Fibroblast of peridontal ligament (primary cell): ENCODE measurements around the gene PITPNM3.

Experiments used
- DNase-seq: peaks from one replicate; pipeline ENCODE4 v3.0.0-alpha.2; 2010; ENCODE audit errors: extremely low read depth

PITPNM3 gene

GRCh38 chr17:6462692-6463091 lies 93.7 kb downstream of the PITPNM3 start:
- DNase-seq = no peak

DNA sequence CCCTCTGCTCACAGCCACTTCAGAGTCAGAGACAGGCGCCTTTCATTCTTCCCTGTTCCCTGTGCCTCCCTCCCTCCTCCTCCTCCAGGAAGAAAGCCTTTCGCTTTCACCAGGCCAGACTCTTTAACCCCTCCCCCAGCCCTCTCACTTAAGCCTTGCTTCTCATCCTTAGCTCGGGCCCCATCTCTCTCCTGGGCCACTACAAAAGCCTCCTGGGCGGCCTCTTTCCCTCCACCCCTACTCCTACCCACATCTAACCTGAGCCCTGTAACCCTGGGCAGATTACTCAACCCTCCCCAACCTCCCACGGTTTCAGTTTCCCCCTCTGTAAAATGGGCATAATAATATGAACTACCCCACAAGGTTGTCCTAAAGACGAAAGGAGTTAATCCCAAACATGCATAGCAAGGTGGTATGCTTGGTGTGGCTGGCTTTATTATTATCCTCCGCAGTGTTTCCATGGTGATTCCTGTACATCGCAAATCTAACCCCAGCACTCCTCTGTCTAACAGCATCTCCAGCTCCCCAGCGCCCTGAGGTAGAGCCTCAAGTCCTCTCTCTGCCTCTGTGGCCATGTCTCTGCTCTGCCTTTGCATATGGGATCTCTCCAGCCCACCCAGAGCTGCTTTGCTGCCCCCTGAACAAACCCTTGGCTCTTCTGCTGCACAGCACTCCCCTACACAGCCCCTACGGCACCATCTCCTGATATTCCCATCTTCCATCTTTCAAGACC lies 94.4 kb downstream of the PITPNM3 start:
- DNase-seq = no peak

GRCh38 chr17:6461246-6461645 lies 95.1 kb downstream of the PITPNM3 start:
- DNase-seq = no peak

DNA sequence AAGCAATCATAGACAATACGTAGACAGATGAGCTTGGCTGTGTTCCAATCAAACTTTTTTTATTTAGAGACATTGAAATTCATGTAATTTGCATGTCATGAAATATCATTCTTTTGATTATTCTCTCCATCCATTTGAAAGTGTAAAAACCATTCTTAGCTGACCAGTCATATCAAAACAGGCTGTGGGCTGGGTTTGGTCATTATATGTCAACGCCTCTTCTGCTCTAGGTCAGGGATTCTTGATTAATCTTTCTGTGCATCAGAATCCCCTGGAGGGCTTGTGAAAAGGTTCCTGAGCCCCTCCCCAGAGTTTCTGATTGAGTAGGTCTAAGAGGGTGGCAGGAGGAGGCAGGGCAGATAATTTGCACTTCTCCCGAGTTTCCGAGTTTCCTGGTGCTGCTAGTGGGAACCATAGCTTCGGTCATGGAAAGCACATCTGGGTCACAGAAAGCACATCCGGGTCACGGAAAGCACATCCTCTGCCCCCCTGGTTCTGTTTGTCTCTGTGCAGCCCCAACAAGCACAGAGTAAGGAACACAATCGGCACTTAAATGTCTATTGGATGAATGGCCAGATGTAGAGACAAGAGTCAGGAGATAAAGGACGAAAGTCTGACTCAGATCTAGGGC lies 95.7 kb downstream of the PITPNM3 start:
- DNase-seq = no peak

- no peak for DNase-seq
These were observed 97.8 kb downstream of the PITPNM3 start for GRCh38 chr17:6458460-6458950.

DNA sequence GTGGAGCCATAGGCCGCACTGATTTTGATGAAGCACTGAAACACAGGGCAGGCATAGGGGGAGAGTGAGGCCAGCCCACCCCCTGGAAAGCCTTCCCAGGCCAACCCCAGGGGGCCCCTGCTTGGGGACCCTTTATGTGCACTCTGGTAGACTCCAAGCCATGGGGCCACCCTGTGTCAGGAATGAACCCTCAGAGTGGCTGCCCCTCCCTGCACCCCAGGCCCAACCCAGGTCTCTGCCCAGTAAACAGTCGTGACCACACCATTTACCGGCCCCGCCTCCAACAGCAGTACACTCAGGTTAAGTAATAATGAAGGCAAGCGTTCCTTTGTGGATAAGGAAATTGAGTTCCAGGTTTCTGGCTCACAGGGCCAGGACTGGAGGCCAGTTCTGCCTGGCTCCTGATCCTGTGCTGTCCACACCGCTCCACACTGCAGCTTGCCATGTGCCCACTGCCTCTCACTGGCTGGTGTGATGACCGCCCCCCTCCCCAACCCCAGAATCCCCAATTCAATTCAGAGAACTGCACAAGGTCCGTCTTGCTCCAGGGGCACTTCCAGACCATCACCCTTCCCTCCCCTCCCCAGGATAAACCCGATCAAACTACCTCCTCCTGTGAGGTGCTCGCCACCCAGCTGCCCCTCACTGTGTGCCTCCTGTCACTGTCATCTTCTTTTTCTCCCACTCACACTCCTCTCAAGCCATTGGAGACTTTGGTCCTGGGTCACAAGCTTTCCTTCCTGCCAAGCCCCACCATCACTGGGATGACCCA lies 98.5 kb downstream of the PITPNM3 start:
- no peak for DNase-seq

- peak; percentile 40 for DNase-seq
These were observed 99.3 kb downstream of the PITPNM3 start for GRCh38 chr17:6456914-6457687.

GRCh38 chr17:6456321-6456720 lies 100.0 kb downstream of the PITPNM3 start:
- DNase-seq = no peak

DNA sequence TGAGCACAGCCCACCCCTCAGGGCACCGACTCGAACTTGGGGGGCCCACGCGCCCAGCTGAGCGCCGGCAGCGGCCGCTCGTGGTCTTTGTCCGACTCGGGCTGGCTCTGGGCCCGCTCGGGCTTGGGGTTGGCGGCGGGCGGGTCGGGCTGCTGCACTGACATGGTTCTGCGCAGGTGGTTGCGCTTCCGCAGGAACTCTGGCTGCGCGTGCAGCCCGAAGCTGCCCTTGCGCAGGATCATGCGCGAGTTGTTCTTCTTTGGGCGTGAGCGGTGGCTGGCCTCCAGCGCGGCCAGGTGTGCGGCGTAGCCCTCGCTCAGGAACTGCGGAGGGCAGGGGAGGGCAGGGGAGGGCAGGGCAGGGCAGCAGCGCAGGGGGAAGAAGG lies 101.0 kb downstream of the PITPNM3 start:
- no peak for DNase-seq

DNA sequence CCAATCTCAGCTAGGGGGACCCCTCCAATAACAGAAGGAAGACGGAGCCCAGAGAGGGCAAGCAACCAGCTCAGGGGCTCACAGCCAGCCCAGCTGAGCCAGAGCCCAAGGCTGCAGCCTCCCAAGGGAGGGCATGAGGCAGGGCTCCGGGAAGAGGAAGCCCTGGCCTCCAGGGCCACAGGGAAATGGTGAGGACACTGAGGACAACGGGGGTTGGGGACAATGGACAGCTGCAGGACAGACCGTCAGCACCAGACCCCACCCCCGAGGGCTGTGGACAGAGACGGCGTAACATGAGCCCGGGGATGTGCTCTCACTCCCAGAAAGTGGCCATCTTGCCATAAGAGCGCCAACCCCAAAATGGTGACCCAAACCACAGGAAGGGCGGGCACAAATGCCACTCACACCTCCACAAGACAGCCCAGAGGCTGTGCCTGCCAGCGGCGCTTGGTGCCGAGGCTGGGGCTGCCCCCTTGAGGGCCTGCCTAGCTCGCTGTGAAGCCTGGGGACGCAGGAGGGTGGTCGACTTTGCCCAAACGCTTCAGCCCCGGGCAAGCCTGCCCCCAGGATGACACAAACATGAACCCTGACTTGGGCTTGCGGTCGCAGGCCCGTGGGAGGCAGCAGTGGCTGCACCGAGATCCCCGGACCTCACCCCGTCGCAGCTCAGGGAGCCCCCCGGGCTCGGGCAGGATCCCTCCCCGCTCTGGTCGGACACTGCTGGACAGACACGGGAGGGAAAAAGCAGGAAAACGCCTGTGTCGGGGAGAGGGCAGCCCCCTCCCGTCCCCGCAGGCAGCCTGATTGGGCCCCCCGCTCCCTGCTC lies 101.6 kb downstream of the PITPNM3 start:
- no peak for DNase-seq

DNA sequence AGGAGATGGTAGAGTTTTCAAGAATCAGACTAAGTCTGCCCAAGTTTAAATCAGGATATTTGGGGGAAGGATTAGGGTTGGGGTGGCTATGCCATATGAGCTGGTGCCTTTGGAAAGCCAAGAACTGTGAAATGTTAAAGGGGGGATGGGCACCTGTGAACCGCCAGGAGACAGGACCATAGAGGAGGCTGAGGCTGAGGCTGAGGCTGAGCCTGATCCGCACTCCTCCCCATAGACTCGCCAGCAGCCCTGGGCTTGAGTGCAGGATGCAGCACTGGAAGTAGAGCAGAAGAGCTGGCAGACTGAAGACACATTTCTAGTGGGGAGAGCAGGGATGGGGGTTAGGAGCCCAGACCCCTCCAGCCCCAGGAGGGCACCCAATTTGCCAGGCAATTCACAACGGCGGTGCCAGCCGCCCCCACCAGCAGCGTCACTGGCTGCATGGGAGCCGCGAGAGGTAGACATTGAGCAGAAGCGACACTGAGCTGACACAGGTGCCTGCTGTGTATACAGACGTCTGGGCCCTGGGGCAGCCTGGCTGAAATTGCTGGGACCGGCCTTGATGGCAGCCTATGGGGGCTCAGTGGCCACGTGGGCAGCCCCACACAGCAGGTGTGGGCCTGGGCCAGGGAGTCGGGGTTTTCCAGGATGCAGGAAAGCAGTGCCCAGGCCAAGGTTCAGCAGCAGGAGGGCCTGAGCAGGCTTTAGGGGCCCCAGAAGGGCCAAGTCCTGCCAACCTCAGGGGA lies 102.9 kb downstream of the PITPNM3 start:
- no peak for DNase-seq

DNA sequence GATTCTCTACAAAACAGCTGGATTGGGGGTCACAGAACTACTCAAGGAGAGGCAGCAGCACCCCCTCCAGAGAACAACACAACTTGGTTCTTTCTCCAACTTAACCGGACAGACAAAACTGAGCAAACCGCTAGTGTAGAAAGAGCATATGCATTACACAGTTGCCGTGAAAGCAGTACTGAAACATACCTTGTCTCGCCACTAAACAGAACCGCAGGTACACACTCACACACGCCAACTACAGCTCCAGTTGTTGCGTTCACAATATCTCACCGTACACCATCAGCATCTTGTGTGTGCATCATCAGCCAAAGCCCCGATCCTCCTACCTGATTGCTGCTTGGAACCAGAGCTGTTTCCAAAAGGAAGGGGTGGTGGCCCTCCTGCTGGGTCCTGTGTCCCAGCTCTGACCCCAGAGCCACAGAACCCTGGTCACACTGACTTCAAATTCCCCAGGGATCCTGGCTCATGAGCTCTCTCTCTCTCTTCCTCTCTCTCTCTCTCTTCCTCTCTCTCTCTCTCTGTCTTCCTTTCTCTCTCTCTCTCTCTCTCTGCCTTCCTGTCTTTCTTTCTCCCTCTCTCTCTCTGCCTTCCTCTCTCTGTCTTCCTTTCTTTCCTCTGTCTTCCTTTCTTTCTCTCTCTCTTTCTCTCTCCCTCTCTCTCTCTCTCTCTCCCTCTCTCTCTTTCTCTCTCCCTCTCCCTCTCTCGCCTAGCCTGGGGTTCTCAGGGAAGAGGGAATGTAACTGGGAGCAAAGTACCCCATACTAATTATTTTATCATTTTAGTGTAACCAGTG lies 103.7 kb downstream of the PITPNM3 start:
- DNase-seq = no peak

DNA sequence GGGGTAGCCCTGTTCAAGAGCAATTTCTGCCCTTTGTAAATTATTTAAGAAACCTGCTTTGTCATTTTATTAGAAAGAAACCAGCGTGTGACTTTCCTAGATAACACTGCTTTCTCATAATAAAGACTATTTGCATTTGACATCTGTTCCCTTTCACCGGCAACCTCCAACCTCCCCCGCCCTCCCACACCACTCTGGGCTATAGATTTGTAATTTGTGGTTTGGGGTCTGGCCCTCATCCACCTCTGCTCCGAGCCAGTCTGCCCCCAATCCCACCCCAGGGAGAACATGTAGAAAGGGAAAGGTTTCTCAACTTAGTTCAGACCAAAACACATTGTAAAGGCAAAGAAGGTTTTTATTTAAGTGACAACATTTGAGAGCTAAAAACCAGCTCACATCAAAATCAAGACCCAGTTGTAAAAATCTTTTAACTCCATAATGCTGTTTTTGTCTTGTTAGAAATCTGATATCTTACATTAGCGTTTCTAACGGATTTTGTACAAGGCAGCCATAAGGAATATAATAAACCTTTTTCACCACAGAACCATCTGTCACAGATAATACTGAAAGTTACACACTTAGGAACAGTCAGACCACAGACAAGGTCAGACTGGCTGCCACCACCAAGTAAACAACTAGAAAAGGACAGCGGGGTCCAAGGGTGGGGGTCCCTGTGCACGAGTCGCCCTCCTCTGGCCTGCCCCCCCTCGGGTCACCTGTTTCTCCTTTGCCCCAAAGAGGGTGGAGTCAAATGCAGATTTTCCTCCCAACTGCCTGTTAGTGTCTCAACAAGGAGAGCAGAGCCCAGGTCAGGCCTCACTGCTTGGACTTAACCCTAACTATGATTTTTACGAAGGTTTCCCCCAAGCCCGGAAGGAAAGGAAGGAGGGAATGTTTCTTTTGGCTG lies 105.2 kb downstream of the PITPNM3 start:
- DNase-seq = peak; percentile 55

GRCh38 chr17:6449307-6449706 lies 107.0 kb downstream of the PITPNM3 start:
- no peak for DNase-seq

GRCh38 chr17:6448473-6448872 lies 107.9 kb downstream of the PITPNM3 start:
- DNase-seq = no peak

DNA sequence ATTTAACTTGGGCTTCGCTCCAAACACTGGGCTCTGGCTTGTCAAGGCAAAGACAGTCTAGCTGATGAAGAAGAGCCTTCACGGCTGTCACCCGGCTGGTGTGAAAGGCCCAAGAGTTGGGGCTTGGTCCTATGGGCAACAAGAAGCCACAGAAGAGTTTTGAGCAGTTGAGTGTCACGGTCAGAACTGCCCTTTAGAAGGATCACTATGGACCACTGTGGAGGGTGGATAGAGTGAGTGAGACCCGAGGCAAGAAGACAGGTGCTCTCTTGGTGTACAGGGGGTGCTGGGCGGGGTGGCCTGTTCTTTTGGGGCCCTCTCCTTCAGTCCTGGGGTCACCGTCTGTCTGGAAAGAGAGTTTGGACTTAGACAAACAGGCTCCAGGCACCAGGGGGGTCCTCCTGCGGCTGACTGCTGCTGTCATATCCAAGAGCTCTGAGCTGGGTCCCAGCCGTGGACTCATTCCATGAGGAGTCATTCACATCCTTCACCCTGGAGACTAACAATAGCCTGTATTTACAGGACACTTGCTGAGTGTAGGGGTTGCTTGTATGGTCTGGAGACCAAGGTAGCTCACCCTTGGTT lies 109.7 kb downstream of the PITPNM3 start:
- DNase-seq = no peak

DNA sequence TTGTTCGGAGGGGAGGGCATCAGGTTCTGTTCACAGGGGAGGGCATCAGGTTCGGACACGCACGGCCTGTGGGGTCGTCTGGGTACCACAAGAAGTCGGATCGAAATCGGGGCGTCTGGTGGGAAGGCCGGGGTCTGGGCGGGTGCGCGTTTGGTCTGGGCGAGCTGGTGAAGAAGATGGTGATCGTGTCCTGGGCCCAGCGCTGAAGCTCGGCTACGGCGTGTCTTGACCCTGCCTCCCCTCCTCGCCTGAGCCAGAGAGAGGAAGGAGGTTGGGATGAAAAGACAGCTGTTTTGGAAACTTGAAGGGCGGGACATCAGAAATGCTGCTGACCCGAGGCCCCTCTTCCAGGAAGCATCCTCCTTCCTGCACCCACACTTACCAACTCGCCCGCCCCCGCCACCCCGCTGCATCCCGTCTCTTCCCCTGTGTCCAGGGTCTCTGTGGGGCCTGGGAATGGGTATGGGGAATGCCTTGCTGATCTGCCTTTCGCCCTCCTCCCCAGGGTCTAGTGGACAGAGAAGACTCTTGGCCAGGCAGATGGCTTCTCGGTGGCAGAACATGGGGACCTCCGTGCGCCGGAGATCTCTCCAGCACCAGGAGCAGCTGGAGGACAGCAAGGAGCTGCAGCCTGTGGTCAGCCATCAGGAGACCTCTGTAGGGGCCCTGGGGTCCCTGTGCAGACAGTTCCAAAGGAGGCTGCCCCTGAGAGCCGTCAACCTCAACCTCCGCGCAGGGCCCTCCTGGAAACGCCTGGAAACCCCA lies 111.6 kb downstream of the PITPNM3 start:
- DNase-seq = no peak
